ENCODE results near the gene PCDHA9. TPM values are rescaled to one million over a fixed set of nuclear protein-coding genes. Genes with fewer than 3 reads are reported as not detected.

The PCDHA9 gene
- total RNA-seq, 4 donors from 2014 or later: under 0.01 to 0.34 (median 0.19) TPM; not detected in 1

DNA sequence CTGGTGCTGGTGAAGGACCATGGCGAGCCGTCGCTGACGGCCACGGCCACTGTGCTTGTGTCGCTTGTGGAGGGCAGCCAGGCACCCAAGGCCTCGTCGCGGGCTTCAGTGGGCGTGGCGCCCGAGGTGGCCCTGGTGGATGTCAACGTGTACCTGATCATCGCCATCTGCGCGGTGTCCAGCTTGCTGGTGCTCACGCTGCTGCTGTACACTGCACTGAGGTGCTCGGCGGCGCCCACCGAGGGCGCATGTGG is 9.7 kb downstream of the PCDHA9 start:
- TF ChIP-seq, protein P1, sequence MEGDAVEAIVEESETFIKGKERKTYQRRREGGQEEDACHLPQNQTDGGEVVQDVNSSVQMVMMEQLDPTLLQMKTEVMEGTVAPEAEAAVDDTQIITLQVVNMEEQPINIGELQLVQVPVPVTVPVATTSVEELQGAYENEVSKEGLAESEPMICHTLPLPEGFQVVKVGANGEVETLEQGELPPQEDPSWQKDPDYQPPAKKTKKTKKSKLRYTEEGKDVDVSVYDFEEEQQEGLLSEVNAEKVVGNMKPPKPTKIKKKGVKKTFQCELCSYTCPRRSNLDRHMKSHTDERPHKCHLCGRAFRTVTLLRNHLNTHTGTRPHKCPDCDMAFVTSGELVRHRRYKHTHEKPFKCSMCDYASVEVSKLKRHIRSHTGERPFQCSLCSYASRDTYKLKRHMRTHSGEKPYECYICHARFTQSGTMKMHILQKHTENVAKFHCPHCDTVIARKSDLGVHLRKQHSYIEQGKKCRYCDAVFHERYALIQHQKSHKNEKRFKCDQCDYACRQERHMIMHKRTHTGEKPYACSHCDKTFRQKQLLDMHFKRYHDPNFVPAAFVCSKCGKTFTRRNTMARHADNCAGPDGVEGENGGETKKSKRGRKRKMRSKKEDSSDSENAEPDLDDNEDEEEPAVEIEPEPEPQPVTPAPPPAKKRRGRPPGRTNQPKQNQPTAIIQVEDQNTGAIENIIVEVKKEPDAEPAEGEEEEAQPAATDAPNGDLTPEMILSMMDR (IDR thresholded peaks at IDR 0.05; ENCODE audit: low read depth): no peak

DNA sequence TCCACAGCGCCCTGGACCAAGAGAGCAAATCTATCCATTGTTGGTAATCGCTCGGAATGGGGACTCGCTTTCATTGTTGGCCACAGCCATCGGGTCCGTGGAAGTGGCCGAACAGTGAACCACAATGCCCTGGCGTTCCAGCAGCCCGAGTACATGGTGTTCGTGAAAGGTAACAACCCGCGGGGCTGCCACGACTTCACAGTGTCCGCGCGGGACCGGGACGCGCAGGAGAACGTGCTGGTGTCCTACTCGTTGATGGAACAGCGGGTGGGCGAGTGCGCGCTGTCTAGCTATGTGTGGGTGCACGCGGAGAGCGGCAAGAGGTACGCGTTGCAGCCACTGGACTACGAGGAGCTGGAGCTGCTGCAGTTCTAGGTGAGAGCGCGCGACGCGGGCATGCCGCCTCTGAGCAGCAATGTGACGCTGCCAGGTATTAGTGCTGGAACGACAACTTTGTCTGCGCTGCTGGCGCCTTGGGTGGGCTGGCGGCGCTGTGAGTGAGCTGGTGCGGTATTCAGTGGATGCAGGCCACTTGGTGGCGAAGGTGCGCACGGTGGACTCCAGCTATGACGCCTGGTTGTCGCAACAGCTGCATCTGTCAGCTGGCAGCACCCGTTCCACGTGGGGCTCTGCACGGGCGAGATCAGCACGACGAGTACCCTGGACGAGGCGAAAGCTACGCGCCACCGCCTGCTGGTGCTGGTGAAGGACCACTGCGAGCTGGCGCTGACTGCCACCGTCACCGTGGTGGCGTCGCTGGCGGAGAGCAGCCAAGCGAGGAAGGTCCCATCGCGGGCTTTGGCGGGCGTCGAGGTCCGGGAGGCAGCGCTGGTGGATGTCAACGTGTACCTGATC is 14.5 kb downstream of the PCDHA9 start:
- TF ChIP-seq, protein P1 (IDR thresholded peaks at IDR 0.05; ENCODE audit: low read depth): no peak

DNA sequence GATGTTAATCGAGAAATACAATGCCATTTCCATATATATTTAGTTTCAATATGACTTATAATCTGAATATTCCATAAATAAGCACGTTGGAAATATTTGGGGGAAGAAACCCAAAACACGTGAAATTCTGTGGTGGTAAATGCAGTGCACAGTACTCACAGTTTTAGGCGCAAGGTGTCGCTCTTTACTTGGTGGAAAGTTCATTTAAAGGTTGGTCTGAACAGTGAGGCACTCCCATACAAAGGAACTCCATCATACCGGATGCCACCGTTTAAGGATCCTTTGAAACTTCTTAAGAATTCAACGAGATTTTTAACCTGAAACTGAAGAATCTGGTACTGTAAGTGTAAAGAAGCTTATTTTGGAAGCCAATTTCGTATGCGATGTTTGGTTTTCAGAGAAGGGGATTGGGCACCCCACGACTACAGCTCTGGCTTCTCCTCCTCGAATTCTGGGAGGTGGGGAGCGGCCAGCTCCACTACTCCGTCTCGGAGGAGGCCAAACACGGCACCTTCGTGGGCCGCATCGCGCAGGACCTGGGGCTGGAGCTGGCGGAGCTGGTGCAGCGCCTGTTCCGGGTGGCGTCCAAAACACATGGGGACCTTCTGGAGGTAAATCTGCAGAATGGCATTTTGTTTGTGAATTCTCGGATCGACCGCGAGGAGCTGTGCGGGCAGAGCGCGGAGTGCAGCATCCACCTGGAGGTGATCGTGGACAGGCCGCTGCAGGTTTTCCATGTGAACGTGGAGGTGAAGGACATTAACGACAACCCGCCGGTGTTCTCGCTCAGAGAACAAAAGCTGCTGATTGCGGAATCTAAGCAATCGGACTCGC is 20.8 kb downstream of the PCDHA9 start, which contains the start of gene PCDHA11:
TSS of gene PCDHA11 (plus strand) at position 237 of the 834 bp plus-strand sequence. CDS start at position 384, 147 bp downstream.
- TF ChIP-seq, protein P1 (IDR thresholded peaks at IDR 0.05; ENCODE audit: low read depth): no peak

DNA sequence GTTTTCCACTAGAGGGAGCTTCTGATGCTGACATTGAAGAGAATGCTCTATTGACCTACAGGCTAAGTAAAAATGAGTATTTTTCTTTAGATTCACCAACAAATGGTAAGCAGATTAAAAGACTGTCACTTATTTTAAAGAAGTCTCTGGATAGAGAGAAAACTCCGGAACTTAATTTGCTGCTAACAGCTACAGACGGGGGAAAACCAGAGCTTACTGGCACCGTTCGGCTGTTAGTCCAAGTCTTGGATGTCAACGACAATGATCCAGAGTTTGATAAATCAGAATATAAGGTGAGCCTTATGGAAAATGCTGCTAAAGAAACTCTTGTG is 21.3 kb downstream of the PCDHA9 start:
- TF ChIP-seq, protein P1 (IDR thresholded peaks at IDR 0.05; ENCODE audit: low read depth): no peak

DNA sequence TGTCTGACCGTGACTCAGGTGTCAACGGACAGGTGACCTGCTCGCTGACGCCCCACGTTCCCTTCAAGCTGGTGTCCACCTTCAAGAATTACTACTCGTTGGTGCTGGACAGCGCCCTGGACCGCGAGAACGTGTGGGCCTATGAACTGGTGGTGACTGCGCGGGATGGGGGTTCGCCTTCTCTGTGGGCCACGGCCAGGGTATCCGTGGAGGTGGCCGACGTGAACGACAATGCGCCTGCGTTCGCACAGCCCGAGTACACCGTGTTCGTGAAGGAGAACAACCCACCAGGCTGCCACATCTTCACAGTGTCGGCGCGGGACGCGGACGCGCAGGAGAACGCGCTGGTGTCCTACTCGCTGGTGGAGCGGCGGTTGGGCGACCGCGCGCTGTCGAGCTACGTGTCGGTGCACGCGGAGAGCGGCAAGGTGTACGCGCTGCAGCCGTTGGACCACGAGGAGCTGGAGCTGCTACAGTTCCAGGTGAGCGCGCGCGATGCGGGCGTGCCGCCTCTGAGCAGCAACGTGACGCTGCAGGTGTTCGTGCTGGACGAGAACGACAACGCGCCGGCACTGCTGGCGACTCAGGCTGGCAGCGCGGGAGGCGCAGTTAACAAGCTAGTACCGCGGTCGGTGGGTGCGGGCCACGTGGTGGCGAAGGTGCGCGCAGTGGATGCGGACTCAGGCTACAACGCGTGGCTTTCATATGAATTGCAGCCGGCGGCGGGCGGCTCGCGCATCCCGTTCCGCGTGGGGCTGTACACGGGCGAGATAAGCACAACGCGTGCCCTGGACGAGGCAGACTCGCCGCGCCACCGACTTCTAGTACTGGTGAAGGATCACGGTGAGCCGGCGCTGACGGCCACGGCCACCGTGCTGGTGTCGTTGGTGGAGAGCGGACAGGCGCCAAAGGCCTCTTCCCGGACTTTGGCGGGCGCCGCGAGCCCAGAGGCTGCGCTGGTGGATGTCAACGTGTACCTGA is 22.3 kb downstream of the PCDHA9 start:
- TF ChIP-seq, protein P1 (IDR thresholded peaks at IDR 0.05; ENCODE audit: low read depth): no peak

DNA sequence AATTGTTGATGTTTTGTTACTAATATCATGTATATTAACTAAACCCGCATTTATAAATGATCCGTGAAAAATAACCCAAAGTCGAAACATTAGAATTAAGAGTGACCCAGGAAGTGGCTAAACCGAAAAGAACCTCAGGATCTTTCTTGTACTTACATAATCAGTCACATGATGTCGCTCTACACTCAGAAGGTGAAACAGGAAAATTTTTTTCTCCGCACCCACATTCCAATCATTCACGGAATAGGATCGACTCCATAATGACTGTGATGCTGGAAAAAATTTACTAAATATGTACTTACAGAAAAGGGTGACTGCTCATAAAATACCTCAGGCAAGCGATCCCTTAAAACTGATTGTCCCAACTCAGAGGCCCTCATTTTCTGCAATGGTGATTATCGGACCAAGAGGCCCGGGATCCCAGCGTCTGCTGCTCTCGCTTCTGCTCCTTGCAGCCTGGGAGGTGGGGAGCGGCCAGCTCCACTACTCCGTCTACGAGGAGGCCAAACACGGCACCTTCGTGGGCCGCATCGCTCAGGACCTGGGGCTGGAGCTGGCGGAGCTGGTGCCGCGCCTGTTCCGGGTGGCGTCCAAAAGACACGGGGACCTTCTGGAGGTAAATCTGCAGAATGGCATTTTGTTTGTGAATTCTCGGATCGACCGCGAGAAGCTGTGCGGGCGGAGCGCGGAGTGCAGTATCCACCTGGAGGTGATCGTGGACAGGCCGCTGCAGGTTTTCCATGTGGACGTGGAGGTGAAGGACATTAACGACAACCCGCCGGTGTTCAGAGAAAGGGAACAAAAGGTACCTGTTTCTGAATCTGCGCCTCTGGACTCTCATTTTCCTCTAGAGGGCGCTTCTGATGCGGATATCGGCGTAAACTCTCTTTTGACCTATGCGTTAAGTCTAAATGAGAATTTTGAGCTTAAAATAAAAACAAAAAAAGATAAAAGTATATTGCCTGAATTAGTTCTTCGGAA is 27.2 kb downstream of the PCDHA9 start, which contains the start of gene PCDHA12:
TSS of gene PCDHA12 (plus strand) at position 224 of the 981 bp plus-strand sequence. CDS start at position 389, 165 bp downstream.
- TF ChIP-seq, protein P1 (IDR thresholded peaks at IDR 0.05; ENCODE audit: low read depth): no peak

Measured in subcutaneous adipose tissue (tissue), 4 donors.